ENCODE data around the gene CDH26.

DNA sequence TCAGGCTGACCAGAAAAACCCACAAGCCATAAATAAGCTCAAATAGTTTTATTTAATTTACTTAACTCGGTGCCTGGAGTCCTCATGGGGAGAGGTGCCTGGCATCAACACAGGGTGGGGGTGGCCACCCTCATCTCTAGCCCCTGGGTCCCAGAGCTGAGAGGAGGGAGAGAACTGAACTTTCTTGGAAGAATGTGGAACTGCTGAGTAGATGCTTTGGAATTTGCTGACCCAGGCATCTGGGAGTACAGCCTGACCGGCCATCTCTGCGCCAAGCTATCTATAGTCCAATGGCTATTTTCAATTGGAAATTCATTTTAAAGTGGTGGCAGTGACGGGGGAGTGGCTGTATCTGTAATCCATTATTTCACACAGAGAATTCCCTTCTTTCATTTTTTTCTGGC is 104.8 kb downstream of the CDH26 start:
- TF ChIP-seq POLR2A (IDR thresholded peaks at IDR 0.05), result no peak
- no peak for TF ChIP-seq CTCF (IDR thresholded peaks at IDR 0.05)
- TF ChIP-seq EP300 (IDR thresholded peaks at IDR 0.05), result no peak
- no peak for TF ChIP-seq POLR2AphosphoS5 (IDR thresholded peaks at IDR 0.05)

Data from sigmoid colon (tissue), 4 donors.